ENCODE data around the gene CTSC. TPM values are rescaled to one million over a fixed set of nuclear protein-coding genes. Genes with fewer than 3 reads are reported as not detected.
A peak's percentile ranks its signal among the peaks of the same experiment; 100 is the strongest.
"Not testable (repeated sequence)": the region's sequence is repeated elsewhere in the genome, so short reads cannot be mapped to it uniquely, and the experiment has no call there.

Gene CTSC
- total and polyA plus RNA-seq, 12 donors = 44.6 to 230 (median 121) TPM

DNA sequence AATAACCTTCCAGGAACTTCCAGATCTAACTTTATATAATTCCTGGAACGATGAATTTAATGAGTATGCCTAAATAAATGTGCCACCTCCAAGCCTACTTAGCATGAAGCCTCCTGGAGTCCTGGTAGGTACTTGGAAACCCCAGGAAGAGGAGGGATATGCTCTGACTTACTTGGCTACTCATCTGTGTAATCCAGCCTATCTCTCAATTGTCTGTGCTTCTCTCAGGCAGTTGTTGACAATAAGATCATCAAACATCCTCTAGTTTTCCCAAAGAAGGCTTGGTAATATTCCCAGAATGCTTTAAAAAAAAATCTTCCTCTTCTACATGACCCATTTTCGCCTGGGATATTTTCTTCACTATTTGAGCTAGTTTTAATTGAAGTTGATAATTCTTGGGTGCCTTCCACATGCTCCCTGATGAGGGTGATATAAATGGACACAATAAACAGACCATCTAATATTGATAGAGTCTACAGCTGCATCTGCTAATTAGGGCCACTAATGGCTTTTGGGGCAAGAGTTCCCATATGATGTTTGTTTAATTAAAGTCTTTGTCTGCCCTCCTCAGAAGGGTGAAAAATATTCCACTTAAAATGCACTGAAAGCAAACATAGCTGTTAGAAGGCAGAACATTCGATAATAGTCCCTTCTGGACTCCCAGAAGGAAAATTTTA, 86.8 kb downstream of the CTSC start:
- H3K27me3 ChIP-seq = no peaks in the 10 kb centered on the region
- no peak for TF ChIP-seq POLR2A (IDR thresholded peaks at IDR 0.05)
- TF ChIP-seq, protein P1, sequence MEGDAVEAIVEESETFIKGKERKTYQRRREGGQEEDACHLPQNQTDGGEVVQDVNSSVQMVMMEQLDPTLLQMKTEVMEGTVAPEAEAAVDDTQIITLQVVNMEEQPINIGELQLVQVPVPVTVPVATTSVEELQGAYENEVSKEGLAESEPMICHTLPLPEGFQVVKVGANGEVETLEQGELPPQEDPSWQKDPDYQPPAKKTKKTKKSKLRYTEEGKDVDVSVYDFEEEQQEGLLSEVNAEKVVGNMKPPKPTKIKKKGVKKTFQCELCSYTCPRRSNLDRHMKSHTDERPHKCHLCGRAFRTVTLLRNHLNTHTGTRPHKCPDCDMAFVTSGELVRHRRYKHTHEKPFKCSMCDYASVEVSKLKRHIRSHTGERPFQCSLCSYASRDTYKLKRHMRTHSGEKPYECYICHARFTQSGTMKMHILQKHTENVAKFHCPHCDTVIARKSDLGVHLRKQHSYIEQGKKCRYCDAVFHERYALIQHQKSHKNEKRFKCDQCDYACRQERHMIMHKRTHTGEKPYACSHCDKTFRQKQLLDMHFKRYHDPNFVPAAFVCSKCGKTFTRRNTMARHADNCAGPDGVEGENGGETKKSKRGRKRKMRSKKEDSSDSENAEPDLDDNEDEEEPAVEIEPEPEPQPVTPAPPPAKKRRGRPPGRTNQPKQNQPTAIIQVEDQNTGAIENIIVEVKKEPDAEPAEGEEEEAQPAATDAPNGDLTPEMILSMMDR (IDR thresholded peaks at IDR 0.05) = no peak
- no peak overlapping the region for H3K27ac ChIP-seq
- WGBS, 4 donors = 72 to 78% (median 76%) methylated on average over 3 of the region's 3 CpGs
- H3K4me1 ChIP-seq (replicated peaks in 1 of 2) = peaks cover 0 to 4% of the 10 kb centered on the region in 2 donors
- DNase-seq = no peak
- H3K36me3 ChIP-seq (replicated peaks in 1 of 2) = no peaks in the 10 kb centered on the region
- H3K4me3 ChIP-seq = no peak overlapping the region
- intact Hi-C loops (cut with DNase I) = no loop called here
- H3K9me3 ChIP-seq (replicated peaks in 1 of 3) = no peaks in the 10 kb centered on the region

DNA sequence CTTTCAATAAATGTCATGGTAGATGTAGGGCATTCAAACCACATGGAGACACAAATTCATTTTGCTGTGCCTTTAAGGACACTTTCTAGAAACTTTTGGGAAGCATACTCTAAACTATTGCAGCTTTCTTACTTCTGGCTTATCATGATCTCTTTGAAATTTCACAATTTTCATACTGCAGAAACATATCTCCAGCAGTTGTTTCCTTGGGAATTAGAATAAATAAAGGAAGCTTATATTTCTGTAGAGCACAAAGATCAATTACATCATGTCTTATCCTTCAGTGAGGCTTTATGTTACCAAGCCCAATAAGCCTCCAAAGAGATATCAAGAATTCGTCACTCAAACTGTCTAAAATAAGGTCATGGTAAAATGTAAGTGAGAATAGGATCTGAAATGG, 87.8 kb downstream of the CTSC start:
- WGBS, 4 donors = 49 to 65% (median 54%) methylated on average over 1 of the region's 1 CpG
- Histone ChIP-seq H3K27ac (no peak overlapping the region), H3K27me3 (no peaks in the 10 kb centered on the region), H3K36me3 (replicated peaks in 1 of 2) (no peaks in the 10 kb centered on the region), H3K4me1 (replicated peaks in 1 of 2) (peaks cover 0 to 4% of the 10 kb centered on the region in 2 donors), H3K9me3 (replicated peaks in 1 of 3) (no peaks in the 10 kb centered on the region), H3K4me3 (no peak overlapping the region)
- intact Hi-C loops (cut with DNase I) = no loop called here
- no peak for DNase-seq
- no peak for TF ChIP-seq POLR2A (IDR thresholded peaks at IDR 0.05)
- TF ChIP-seq, protein P1 (IDR thresholded peaks at IDR 0.05) = no peak

DNA sequence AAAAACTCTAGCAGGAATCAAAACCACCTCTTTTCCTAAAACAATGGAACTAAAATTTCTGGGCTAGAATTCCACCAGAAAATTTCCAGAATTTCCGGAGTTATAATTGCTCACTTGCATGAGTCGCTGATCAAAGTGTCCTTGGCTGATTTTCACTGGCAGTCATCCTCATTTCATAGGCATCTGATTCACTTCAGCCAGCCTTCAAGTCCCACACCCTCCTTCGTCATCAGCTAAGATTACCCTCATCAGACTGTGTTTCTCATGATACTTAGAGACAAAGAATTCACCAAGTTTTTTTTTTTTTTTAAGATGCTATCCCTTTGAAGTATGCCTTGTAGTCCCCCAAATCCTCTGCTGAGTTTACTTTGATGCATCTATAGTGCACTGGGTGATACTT, 90.8 kb downstream of the CTSC start:
- no peak overlapping the region for H3K4me3 ChIP-seq
- H3K27me3 ChIP-seq = no peaks in the 10 kb centered on the region
- intact Hi-C loops (cut with DNase I) = no loop called here
- H3K4me1 ChIP-seq (replicated peaks in 1 of 2) = peaks cover 0 to 4% of the 10 kb centered on the region in 2 donors
- TF ChIP-seq, protein P1 (IDR thresholded peaks at IDR 0.05) = no peak
- no peak for TF ChIP-seq POLR2A (IDR thresholded peaks at IDR 0.05)
- DNase-seq = peak; percentile 61 to 81 (median 76)
- H3K27ac ChIP-seq = peak overlapping the region in 2 of 5 donors; percentile 30 to 55
- H3K9me3 ChIP-seq (replicated peaks in 1 of 3) = no peaks in the 10 kb centered on the region
- H3K36me3 ChIP-seq (replicated peaks in 1 of 2) = no peaks in the 10 kb centered on the region
- 40 to 55% (median 47%) methylated on average over 3 of the region's 3 CpGs for WGBS, 4 donors

DNA sequence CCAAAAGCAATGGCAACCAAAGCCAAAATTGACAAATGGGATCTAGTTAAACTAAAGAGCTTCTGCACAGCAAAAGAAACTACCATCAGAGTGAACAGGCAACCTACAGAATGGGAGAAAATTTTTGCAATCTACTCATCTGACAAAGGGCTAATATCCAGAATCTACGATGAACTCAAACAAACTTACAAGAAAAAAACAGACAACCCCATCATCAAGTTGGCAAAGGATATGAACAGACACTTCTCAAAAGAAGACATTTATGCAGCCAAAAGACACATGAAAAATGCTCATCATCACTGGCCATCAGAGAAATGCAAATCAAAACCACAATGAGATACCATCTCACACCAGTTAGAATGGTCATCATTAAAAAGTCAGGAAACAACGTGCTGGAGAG, 92.0 kb downstream of the CTSC start:
- H3K27ac ChIP-seq; intact Hi-C loops (cut with DNase I); DNase-seq; H3K27me3 ChIP-seq; H3K4me1 ChIP-seq (replicated peaks in 1 of 2); H3K36me3 ChIP-seq (replicated peaks in 1 of 2); H3K9me3 ChIP-seq (replicated peaks in 1 of 3); H3K4me3 ChIP-seq: not testable (repeated sequence)
- WGBS, 4 donors = 89 to 96% (median 94%) methylated on average over 2 of the region's 2 CpGs

Other genes starting within 250 kb of the CTSC start
- gene RAB38, start 162.3 kb downstream of the CTSC start, total RNA-seq = 100 to 1,000 TPM in 1 of 9 donors, 10 to 100 TPM in 8; 18.3 to 114 (median 27.9) TPM
- 10 to 100 TPM in 2 of 3 donors, 1 to 10 TPM in 1; 7.9 to 63.8 (median 12.7) TPM for gene RAB38, start 162.3 kb downstream of the CTSC start, polyA plus RNA-seq